Endothelial cell of umbilical vein (primary cell): ENCODE data around the gene UQCC2.

ENCODE experiments used
- POLR2AphosphoS5 ChIP-seq: IDR thresholded peaks from 2 replicates; pipeline ENCODE4 v1.6.1; 2012; ENCODE audit warnings: low read depth, mild to moderate bottlenecking, control low read depth, low read length, moderate library complexity; ENCODE audit not compliant: insufficient read depth
- TF ChIP-seq, protein P1 (sequence below), 2 donors: IDR thresholded peaks; 1 replicate in 1 of 2; 2 replicates in 1 of 2; pipeline ENCODE4 v1.5.1; 2011; ENCODE audit warnings: low read length in 2 of 2, mild to moderate bottlenecking in 2 of 2, moderate library complexity in 2 of 2, control low read depth in 1 of 2, inconsistent platforms in 1 of 2, low read depth in 1 of 2; ENCODE audit not compliant: insufficient read depth in 1 of 2; ENCODE audit errors: extremely low read depth in 1 of 2

DNA sequence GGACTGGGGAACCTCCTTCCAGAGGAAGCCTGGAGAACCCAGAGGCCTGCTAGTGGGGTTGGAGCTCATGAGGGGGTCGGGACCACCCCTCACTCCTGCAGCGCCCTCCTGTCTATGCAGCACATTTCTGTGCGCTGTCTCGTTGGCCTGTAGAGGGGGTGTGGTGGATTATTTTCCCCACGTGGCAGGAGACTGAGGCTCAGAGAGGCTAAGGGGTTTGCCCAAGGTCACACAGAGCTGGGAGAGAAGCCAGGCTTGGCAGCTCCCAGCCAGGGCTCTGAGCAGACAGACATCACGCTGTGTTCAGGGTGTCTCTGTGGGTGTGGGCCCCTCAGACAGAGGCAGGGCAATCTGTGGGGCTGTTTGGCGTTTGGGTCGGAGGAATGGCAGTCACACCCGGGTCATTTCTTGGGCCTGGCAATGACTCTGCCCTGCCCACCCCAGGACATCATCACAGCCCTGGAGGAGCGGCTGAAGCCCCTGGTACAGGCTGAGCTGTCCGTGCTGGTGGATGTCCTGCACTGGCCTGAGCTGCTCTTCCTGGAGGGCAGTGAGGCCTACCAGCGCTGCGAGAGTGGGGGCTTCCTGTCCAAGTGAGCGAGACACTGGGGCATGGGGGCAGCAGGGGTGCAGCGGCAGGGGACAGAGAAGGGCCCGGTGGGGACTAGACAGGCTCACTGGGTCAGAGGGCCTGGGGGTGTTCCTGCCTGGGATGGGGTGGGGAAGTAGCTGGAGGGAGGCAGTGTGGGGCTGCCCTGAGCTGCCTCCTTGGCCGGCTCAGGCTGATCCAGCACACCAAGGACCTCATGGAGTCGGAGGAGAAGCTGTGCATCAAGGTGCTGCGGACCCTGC is 27.7 kb downstream of the UQCC2 start:
- TF ChIP-seq POLR2AphosphoS5 = no peak
- TF ChIP-seq, protein P1, sequence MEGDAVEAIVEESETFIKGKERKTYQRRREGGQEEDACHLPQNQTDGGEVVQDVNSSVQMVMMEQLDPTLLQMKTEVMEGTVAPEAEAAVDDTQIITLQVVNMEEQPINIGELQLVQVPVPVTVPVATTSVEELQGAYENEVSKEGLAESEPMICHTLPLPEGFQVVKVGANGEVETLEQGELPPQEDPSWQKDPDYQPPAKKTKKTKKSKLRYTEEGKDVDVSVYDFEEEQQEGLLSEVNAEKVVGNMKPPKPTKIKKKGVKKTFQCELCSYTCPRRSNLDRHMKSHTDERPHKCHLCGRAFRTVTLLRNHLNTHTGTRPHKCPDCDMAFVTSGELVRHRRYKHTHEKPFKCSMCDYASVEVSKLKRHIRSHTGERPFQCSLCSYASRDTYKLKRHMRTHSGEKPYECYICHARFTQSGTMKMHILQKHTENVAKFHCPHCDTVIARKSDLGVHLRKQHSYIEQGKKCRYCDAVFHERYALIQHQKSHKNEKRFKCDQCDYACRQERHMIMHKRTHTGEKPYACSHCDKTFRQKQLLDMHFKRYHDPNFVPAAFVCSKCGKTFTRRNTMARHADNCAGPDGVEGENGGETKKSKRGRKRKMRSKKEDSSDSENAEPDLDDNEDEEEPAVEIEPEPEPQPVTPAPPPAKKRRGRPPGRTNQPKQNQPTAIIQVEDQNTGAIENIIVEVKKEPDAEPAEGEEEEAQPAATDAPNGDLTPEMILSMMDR (IDR thresholded peaks at IDR 0.05; ENCODE audit: extremely low read depth in 1 of 2, insufficient read depth in 1 of 2, low read depth in 1 of 2, low read length in 2 of 2) = no peak
